GM12878 (cell line): Measurements from ENCODE around the gene FTL. TPM values are rescaled to one million over a fixed set of nuclear protein-coding genes. Genes with fewer than 3 reads are reported as not detected.

ENCODE experiments used
- ATF3 ChIP-seq: IDR thresholded peaks from 2 replicates; pipeline ENCODE4 v1.6.1; 2011; ENCODE audit warnings: low read depth, mild to moderate bottlenecking, low read length, moderate library complexity, borderline replicate concordance; ENCODE audit errors: extremely low read depth
- BCL11A ChIP-seq: IDR thresholded peaks from 2 replicates; pipeline ENCODE4 v1.6.1; 2011; ENCODE audit warnings: low read depth, low read length
- CBX3 ChIP-seq: fragments of 200-600 bp; sonication (generic); IDR thresholded peaks from 2 replicates; pipeline ENCODE4 v1.6.1; 2016; ENCODE audit warnings: low read depth, borderline replicate concordance
- CBX5 ChIP-seq: sonication (generic); IDR thresholded peaks from 2 replicates; pipeline ENCODE4 v1.6.1; 2016; ENCODE audit warnings: low read depth, moderate library complexity, mild to moderate bottlenecking, inconsistent platforms
- DPF2 ChIP-seq: fragments of 450-650 bp; IDR thresholded peaks from 2 replicates; pipeline ENCODE4 v1.6.1; 2017; ENCODE audit warnings: mild to moderate bottlenecking
- E4F1 ChIP-seq: fragments of 450-650 bp; IDR thresholded peaks from 2 replicates; pipeline ENCODE4 v1.6.1; 2018; ENCODE audit warnings: borderline replicate concordance, mild to moderate bottlenecking; ENCODE audit not compliant: partially characterized antibody
- EED ChIP-seq: sonication (generic); IDR thresholded peaks from 2 replicates; pipeline ENCODE4 v1.6.1; 2016; ENCODE audit warnings: antibody characterized with exemption, low read depth
- EP300 ChIP-seq, 2 experiments: fragments of 150-350 bp in 1 of 2; IDR thresholded peaks; 2 replicates each; pipeline ENCODE4 v1.6.1; 2011 to 2012; ENCODE audit warnings: low read depth in 2 of 2, low read length in 2 of 2, borderline replicate concordance in 1 of 2, improper control_type of control experiment in 1 of 2, inconsistent platforms in 1 of 2; ENCODE audit not compliant: control insufficient read depth in 1 of 2
- EZH2 ChIP-seq: IDR thresholded peaks from 2 replicates; pipeline ENCODE4 v1.6.1; 2012; ENCODE audit warnings: low read depth, mild to moderate bottlenecking, control low read depth, inconsistent platforms, low read length, borderline replicate concordance; ENCODE audit not compliant: control insufficient read depth
- FOS ChIP-seq: IDR thresholded peaks from 3 replicates; pipeline ENCODE4 v1.6.1; 2011; ENCODE audit warnings: borderline replicate concordance; ENCODE audit not compliant: insufficient read length; ENCODE audit errors: extremely low read depth
- IRF5 ChIP-seq: fragments of 450-650 bp; IDR thresholded peaks from 2 replicates; pipeline ENCODE4 v1.6.1; 2017; ENCODE audit warnings: borderline replicate concordance
- MAX ChIP-seq: IDR thresholded peaks from 2 replicates; pipeline ENCODE4 v1.6.1; 2012; ENCODE audit warnings: low read depth, low read length, improper control_type of control experiment
- MTA2 ChIP-seq: fragments of 450-650 bp; IDR thresholded peaks from 2 replicates; pipeline ENCODE4 v1.6.1; 2016; ENCODE audit warnings: low read depth, mild to moderate bottlenecking, moderate library complexity
- NFYB ChIP-seq: IDR thresholded peaks from 2 replicates; pipeline ENCODE4 v1.6.1; 2011; ENCODE audit warnings: low read depth, mild to moderate bottlenecking, low read length, improper control_type of control experiment, moderate library complexity; ENCODE audit not compliant: insufficient read depth
- NRF1 ChIP-seq: conservative IDR thresholded peaks from 2 replicates; pipeline ENCODE4 v1.6.1; 2011; ENCODE audit warnings: mild to moderate bottlenecking, low read depth, low read length, improper control_type of control experiment
- POLR2AphosphoS5 ChIP-seq: IDR thresholded peaks from 2 replicates; pipeline ENCODE4 v1.6.1; 2011; ENCODE audit warnings: mild to moderate bottlenecking, low read length, inconsistent platforms
- RB1 ChIP-seq: fragments of 450-650 bp; formaldehyde crosslinking; IDR thresholded peaks from 2 replicates; pipeline ENCODE4 v1.6.1; 2017; ENCODE audit warnings: mild to moderate bottlenecking, borderline replicate concordance
- SMARCA5 ChIP-seq: fragments of 450-650 bp; IDR thresholded peaks from 2 replicates; pipeline ENCODE4 v1.6.1; 2017; ENCODE audit warnings: mild to moderate bottlenecking
- SPI1 ChIP-seq: IDR thresholded peaks from 2 replicates; pipeline ENCODE4 v1.6.1; 2011; ENCODE audit warnings: low read depth, mild to moderate bottlenecking, low read length, moderate library complexity, borderline replicate concordance; ENCODE audit not compliant: insufficient read depth
- SREBF1 ChIP-seq: IDR thresholded peaks from 2 replicates; pipeline ENCODE4 v1.6.1; 2012; ENCODE audit warnings: mild to moderate bottlenecking, low read length
- SRF ChIP-seq, 2 experiments: IDR thresholded peaks; 2 replicates each; pipeline ENCODE4 v1.6.1; 2011; ENCODE audit warnings: low read depth in 2 of 2, low read length in 2 of 2, mild to moderate bottlenecking in 1 of 2, moderate library complexity in 1 of 2
- SUZ12 ChIP-seq: fragments of 200-600 bp; sonication (generic); IDR thresholded peaks from one replicate; pipeline ENCODE4 v1.6.1; 2018; ENCODE audit warnings: antibody characterized with exemption, mild to moderate bottlenecking; ENCODE audit not compliant: unreplicated experiment
- TAF1 ChIP-seq: IDR thresholded peaks from 2 replicates; pipeline ENCODE4 v1.6.1; 2011; ENCODE audit warnings: mild to moderate bottlenecking, low read depth, low read length, borderline replicate concordance
- TBL1XR1 ChIP-seq: IDR thresholded peaks from 2 replicates; pipeline ENCODE4 v1.6.1; 2012; ENCODE audit warnings: low read depth, low read length, improper control_type of control experiment
- ZNF622 ChIP-seq: fragments of 450-650 bp; IDR thresholded peaks from 2 replicates; pipeline ENCODE4 v1.6.1; 2017; ENCODE audit warnings: mild to moderate bottlenecking, inconsistent platforms
- ZSCAN29 ChIP-seq: fragments of 450-650 bp; IDR thresholded peaks from 2 replicates; pipeline ENCODE4 v1.6.1; 2017; ENCODE audit warnings: mild to moderate bottlenecking, moderate library complexity
- polyA plus RNA-seq, 11 experiments: library from polyadenylated mRNA; depleted of rRNA in 4 of 11; unstranded in 6 of 11; stranded (reverse) in 5 of 11; fragments of >200 nt; fragmentation: Nextera tagmentation in 4 of 11; fragmentation: Illumina TruSeq in 1 of 11; extraction: Ambion mirVana in 4 of 11; extraction: Trizol in 1 of 11; gene quantifications; 1 replicate in 1 of 11; 2 replicates in 10 of 11; pipeline versions ENCODE4 v1.2.1 to v1.2.3, GENCODE V29; 2011 to 2016; ENCODE audit warnings: inconsistent platforms in 2 of 11, missing spikeins in 2 of 11, low read depth in 1 of 11
- total RNA-seq, 4 experiments: library from RNA; depleted of rRNA in 3 of 4; stranded (reverse); fragments of >200 nt in 3 of 4; fragmentation: Illumina TruSeq in 1 of 4; extraction: Trizol in 1 of 4; gene quantifications; 2 replicates each; pipeline versions ENCODE4 v1.2.1 to v1.2.3, GENCODE V29; 2013 to 2021

Gene FTL
- total and polyA plus RNA-seq, 10 of the 15 experiments (the other 5 are each of a cell fraction or from before 2014, with no cell fraction given) = 364 to 8,913 (median 1,595) TPM

- TF ChIP-seq IRF5 (no peak), MTA2 (0 out of 2 replicates have a peak, but pooled peaks have one; percentile 38), SRF (IDR thresholded peaks at IDR 0.05; ENCODE audit: low read depth in 2 of 2, low read length in 2 of 2) (0 out of 4 replicates have a peak, but pooled peaks of 1 of the 2 experiments have one; percentile 31), CBX3 (no peak), MAX (peak; percentile 26; the same call in 1 of the 2 replicates), DPF2 (peak; percentile 74; the same call in 1 of the 2 replicates), SUZ12 (no peak), TAF1 (peak; percentile 94), NFYB (peak; percentile 88), SPI1 (0 out of 2 replicates have a peak, but pooled peaks have one; percentile 23), SMARCA5 (no peak), FOS (peak; percentile 23), ZSCAN29 (no peak), ATF3 (no peak), TBL1XR1 (no peak), POLR2AphosphoS5 (peak; percentile 99), RB1 (peak; percentile 87; the same call in 1 of the 2 replicates), EZH2 (no peak), BCL11A (no peak), ZNF622 (no peak), EED (no peak), E4F1 (no peak), EP300 (IDR thresholded peaks at IDR 0.05; ENCODE audit: borderline replicate concordance in 1 of 2, control insufficient read depth in 1 of 2, low read depth in 2 of 2, low read length in 2 of 2) (no peak), CBX5 (no peak), SREBF1 (no peak), NRF1 (no peak)
These were observed at the start of gene FTL (continued) for GRCh38 chr19:48965040-48965805.
